ENCODE measurements around the gene ZNF91. TPM values are rescaled to one million over a fixed set of nuclear protein-coding genes. Genes with fewer than 3 reads are reported as not detected.
"Not testable (repeated sequence)": the region's sequence is repeated elsewhere in the genome, so short reads cannot be mapped to it uniquely, and the experiment has no call there.

Gene ZNF91
- total RNA-seq, 1 experiment from 2014 or later, result 43.5 TPM

DNA sequence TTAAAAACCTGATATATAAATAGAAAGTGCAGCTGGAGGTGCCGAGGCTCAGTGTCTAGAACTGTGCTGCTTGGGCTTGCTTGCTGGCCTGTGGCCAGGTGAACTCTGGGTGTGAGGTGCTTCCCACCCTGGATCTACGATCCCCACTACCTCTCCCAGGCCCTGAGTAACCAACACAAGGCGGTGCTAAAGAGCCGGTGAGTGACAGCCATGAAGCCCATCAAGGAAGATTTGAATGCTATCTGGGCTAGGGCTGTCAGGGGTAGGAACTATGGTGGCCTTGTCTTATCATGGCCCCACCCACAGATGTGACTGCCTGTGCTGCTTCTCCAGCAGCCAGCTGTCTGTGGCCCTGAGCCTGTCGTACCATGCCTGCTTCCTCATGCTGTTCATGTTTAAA lies 25.6 kb upstream of the ZNF91 start:
- no peak overlapping the region for H2AK5ac ChIP-seq (ENCODE audit: insufficient read length, low read length)

GRCh38 chr19:23419261-23419660 lies 24.0 kb upstream of the ZNF91 start:
- H3K18ac ChIP-seq (ENCODE audit: insufficient read length, low read depth, low read length); DNase-seq; H3K9me3 ChIP-seq (ENCODE audit: control insufficient read depth, low read depth, low read length); H3K79me2 ChIP-seq (ENCODE audit: insufficient read depth, low read length); H3K23ac ChIP-seq (ENCODE audit: insufficient read length, low read depth, low read length); H2BK12ac ChIP-seq (ENCODE audit: insufficient read length, low read depth, low read length); H2BK120ac ChIP-seq (ENCODE audit: low read depth, low read length, poor library complexity, severe bottlenecking); H2BK15ac ChIP-seq (ENCODE audit: low read depth, low read length); H4K5ac ChIP-seq (ENCODE audit: insufficient read length, low read depth, low read length); H3K27me3 Mint-ChIP-seq (ENCODE audit: low read depth); H4K8ac ChIP-seq (replicated peaks; ENCODE audit: insufficient read length, low read depth, low read length); H3K56ac ChIP-seq (ENCODE audit: insufficient read length, low read depth, low read length); H3K27ac ChIP-seq (ENCODE audit: insufficient read length, low read depth, low read length); H3K4me2 ChIP-seq (ENCODE audit: insufficient read depth, insufficient read length, low read length); H3K4ac ChIP-seq (ENCODE audit: low read depth, low read length); H4K91ac ChIP-seq (ENCODE audit: insufficient read length, low read depth, low read length); H2AK5ac ChIP-seq (ENCODE audit: insufficient read length, low read length); H2BK5ac ChIP-seq (ENCODE audit: insufficient read length, low read length); H4K20me1 ChIP-seq (ENCODE audit: control insufficient read depth, insufficient read depth, insufficient read length); H3K27me3 ChIP-seq (ENCODE audit: insufficient read depth, low read length); H3K27ac Mint-ChIP-seq; H3K4me1 ChIP-seq (ENCODE audit: insufficient read depth, low read length); H3K4me3 Mint-ChIP-seq; H3K9ac ChIP-seq (ENCODE audit: extremely low read depth, insufficient read length, low read length); H3K79me1 ChIP-seq (ENCODE audit: insufficient read depth, low read depth, low read length, poor library complexity, severe bottlenecking); H2BK20ac ChIP-seq (ENCODE audit: low read depth, low read length, poor library complexity, severe bottlenecking); H3K23me2 ChIP-seq (ENCODE audit: insufficient read length, low read depth, low read length, poor library complexity, severe bottlenecking); H2AFZ ChIP-seq (ENCODE audit: low read length); H3K4me1 Mint-ChIP-seq; H3K14ac ChIP-seq (ENCODE audit: insufficient read depth, low read length); H3T11ph ChIP-seq (ENCODE audit: low read length): not testable (repeated sequence)
- H3K36me3 Mint-ChIP-seq (ENCODE audit: insufficient read depth in 1 of 3, low read depth in 3 of 3), result peaks cover 7 to 12% (median 11%) of the 10 kb centered on the region in 3 experiments; a peak in 5 of 7 replicates
- WGBS (ENCODE audit: extremely low coverage, insufficient read length, low lambda C conversion rate), result no CpG with 5 or more reads among the region's 38 CpGs
- peaks cover 54 to 55% of the 10 kb centered on the region in 2 experiments for H3K9me3 Mint-ChIP-seq

More for the DNA sequence above, 25.6 kb upstream of the ZNF91 start:
- Histone ChIP-seq H3T11ph (ENCODE audit: low read length) (no peak overlapping the region), H3K23me2 (ENCODE audit: insufficient read length, low read depth, low read length, poor library complexity, severe bottlenecking) (no peaks in the 10 kb centered on the region), H3K56ac (ENCODE audit: insufficient read length, low read depth, low read length) (no peak overlapping the region), H2AFZ (ENCODE audit: low read length) (no peak overlapping the region), H3K18ac (ENCODE audit: insufficient read length, low read depth, low read length) (no peak overlapping the region), H2BK12ac (ENCODE audit: insufficient read length, low read depth, low read length) (no peak overlapping the region), H3K79me1 (ENCODE audit: insufficient read depth, low read depth, low read length, poor library complexity, severe bottlenecking) (no peaks in the 10 kb centered on the region), H4K8ac (replicated peaks; ENCODE audit: insufficient read length, low read depth, low read length) (no peak overlapping the region), H3K9me3 (ENCODE audit: control insufficient read depth, low read depth, low read length) (peaks cover 6% of the 10 kb centered on the region), H4K20me1 (ENCODE audit: control insufficient read depth, insufficient read depth, insufficient read length) (no peaks in the 10 kb centered on the region), H3K9ac (ENCODE audit: extremely low read depth, insufficient read length, low read length) (no peak overlapping the region), H2BK5ac (ENCODE audit: insufficient read length, low read length) (no peak overlapping the region), H2BK120ac (ENCODE audit: low read depth, low read length, poor library complexity, severe bottlenecking) (no peak overlapping the region), H3K27me3 (ENCODE audit: insufficient read depth, low read length) (no peaks in the 10 kb centered on the region), H3K27ac (ENCODE audit: insufficient read length, low read depth, low read length) (no peak overlapping the region), H3K4ac (ENCODE audit: low read depth, low read length) (no peak overlapping the region), H3K79me2 (ENCODE audit: insufficient read depth, low read length) (no peaks in the 10 kb centered on the region), H3K4me2 (ENCODE audit: insufficient read depth, insufficient read length, low read length) (no peak overlapping the region), H4K5ac (ENCODE audit: insufficient read length, low read depth, low read length) (no peak overlapping the region), H3K23ac (ENCODE audit: insufficient read length, low read depth, low read length) (no peak overlapping the region), H4K91ac (ENCODE audit: insufficient read length, low read depth, low read length) (no peak overlapping the region), H2BK20ac (ENCODE audit: low read depth, low read length, poor library complexity, severe bottlenecking) (no peak overlapping the region), H3K14ac (ENCODE audit: insufficient read depth, low read length) (no peak overlapping the region), H3K4me1 (ENCODE audit: insufficient read depth, low read length) (no peaks in the 10 kb centered on the region), H2BK15ac (ENCODE audit: low read depth, low read length) (no peak overlapping the region)
- Mint-ChIP-seq H3K4me3 (no peak overlapping the region), H3K27ac (no peak overlapping the region), H3K27me3 (ENCODE audit: low read depth) (no peaks in the 10 kb centered on the region), H3K9me3 (peaks cover 62 to 66% of the 10 kb centered on the region in 2 experiments), H3K4me1 (no peaks in the 10 kb centered on the region), H3K36me3 (ENCODE audit: insufficient read depth in 1 of 3, low read depth in 3 of 3) (peaks cover 7 to 9% (median 8%) of the 10 kb centered on the region in 3 experiments; a peak in 4 of 7 replicates)
- WGBS (ENCODE audit: extremely low coverage, insufficient read length, low lambda C conversion rate), result no CpG with 5 or more reads among the region's 5 CpGs
- DNase-seq, result no peak
- TF ChIP-seq CTCF (conservative IDR thresholded peaks at IDR 0.05), result peak; percentile 29; the same call in 2 of the 3 replicates

All from H9 (cell line).